Skeletal muscle cell (primary cell): ENCODE results near the gene LGALS16.

ENCODE experiments used
- DNase-seq: peaks from one replicate; pipeline ENCODE4 v3.0.0-alpha.2; 2010; ENCODE audit warnings: low read depth
- H3K4me3 ChIP-seq: 2 replicates; pipeline ENCODE4 v1.5.1; 2011; ENCODE audit warnings: low read depth, mild to moderate bottlenecking, control low read depth, low read length, moderate library complexity

The LGALS16 gene

DNA sequence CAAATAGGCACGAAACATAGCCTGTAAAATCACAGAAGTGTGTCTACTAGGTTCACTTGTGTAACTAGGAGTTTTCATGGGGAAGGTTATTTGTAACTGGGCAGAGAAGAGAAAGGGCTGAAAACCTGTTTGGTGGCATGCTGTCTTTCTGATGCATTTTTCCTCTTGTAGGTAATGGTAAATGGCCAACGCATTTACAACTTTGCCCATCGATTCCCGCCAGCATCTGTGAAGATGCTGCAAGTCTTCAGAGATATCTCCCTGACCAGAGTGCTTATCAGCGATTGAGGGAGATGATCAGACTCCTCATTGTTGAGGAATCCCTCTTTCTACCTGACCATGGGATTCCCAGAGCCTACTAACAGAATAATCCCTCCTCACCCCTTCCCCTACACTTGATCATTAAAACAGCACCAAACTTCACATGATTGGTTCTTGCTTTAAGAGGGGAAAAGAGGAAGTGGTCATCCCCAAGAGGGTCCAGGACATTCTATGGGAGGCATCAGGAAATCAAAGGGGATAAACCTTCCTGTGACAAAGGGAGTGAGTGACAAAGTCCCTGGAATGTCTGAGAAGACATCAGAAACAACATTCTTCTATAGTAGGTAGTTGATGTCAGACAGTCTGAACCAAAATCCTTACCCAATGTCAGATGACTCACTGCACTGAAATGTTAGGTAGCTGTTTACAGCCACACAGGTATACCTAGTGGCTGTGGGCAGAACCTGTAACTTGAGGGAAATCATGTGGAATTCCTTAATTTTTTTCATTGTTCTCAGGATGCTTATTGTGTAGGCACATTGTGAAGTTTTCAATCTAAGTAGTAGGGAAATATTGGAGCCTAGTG lies 53.5 kb downstream of the LGALS16 start:
- no peak for DNase-seq

More for the DNA sequence above, 53.5 kb downstream of the LGALS16 start:
- no peak overlapping the region for H3K4me3 ChIP-seq
